Measurements from ENCODE around the gene LPP. TPM values are rescaled to one million over a fixed set of nuclear protein-coding genes. Genes with fewer than 3 reads are reported as not detected.

Gene LPP
- total and polyA plus RNA-seq, 2 donors from 2014 or later, result 6.7 to 233 TPM

GRCh38 chr3:188509316-188509715 lies 355.4 kb downstream of the LPP start:
- no peak for DNase-seq
- Histone ChIP-seq H3K4me1 (ENCODE audit: control insufficient read depth in 2 of 3, insufficient read depth in 2 of 3, low read depth in 1 of 3, low read length in 3 of 3) (no peaks in the 10 kb centered on the region), H3K36me3 (ENCODE audit: control insufficient read depth in 2 of 3, insufficient read depth in 3 of 3, low read length in 3 of 3) (no peaks in the 10 kb centered on the region), H3K9ac (ENCODE audit: low read length in 3 of 3) (no peak overlapping the region), H3K9me3 (ENCODE audit: control insufficient read depth in 2 of 3, insufficient read depth in 1 of 3, low read length in 3 of 3) (peaks cover 0 to 2% (median 0%) of the 10 kb centered on the region in 3 donors), H3K27ac (ENCODE audit: low read depth in 2 of 2, low read length in 2 of 2) (no peak overlapping the region), H3K4me3 (ENCODE audit: low read length in 3 of 3) (no peak overlapping the region), H3K27me3 (ENCODE audit: control insufficient read depth, insufficient read depth, low read length) (no peaks in the 10 kb centered on the region)
- no peak for TF ChIP-seq CTCF (IDR thresholded peaks at IDR 0.05; ENCODE audit: borderline replicate concordance, extremely low read depth, insufficient read depth)
- intact Hi-C loops (cut with DNase I), result no loop called here
- FAIRE-seq, result no peak

DNA sequence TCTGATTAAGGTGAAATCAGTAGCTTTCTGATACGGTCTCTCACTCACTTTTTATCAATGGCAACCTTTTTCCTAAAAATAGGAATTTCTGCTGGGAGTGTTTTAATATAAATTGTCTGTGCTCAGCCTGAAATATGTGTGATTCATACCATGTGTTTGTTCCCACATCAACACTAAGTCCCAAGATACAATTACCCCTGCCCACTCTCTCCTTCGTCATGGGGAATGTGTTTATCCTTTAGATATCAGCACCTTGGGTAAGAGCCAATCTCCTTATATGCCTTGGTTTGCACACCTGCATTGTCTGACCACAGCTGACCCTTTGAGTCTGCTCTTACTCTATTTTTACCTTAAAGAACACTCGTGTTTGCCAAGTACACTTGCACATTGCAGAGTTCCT lies 356.4 kb downstream of the LPP start:
- no peaks in the 10 kb centered on the region for H3K36me3 ChIP-seq (ENCODE audit: control insufficient read depth in 2 of 3, insufficient read depth in 3 of 3, low read length in 3 of 3)
- intact Hi-C loops (cut with DNase I), result no loop called here
- H3K9me3 ChIP-seq (ENCODE audit: control insufficient read depth in 2 of 3, insufficient read depth in 1 of 3, low read length in 3 of 3), result no peaks in the 10 kb centered on the region
- no peaks in the 10 kb centered on the region for H3K4me1 ChIP-seq (ENCODE audit: control insufficient read depth in 2 of 3, insufficient read depth in 2 of 3, low read depth in 1 of 3, low read length in 3 of 3)
- no peak overlapping the region for H3K9ac ChIP-seq (ENCODE audit: low read length in 3 of 3)
- FAIRE-seq (no peak), DNase-seq (no peak)
- no peak overlapping the region for H3K4me3 ChIP-seq (ENCODE audit: low read length in 3 of 3)
- no peak overlapping the region for H3K27ac ChIP-seq (ENCODE audit: low read depth in 2 of 2, low read length in 2 of 2)
- TF ChIP-seq CTCF (IDR thresholded peaks at IDR 0.05; ENCODE audit: borderline replicate concordance, extremely low read depth, insufficient read depth), result no peak
- no peaks in the 10 kb centered on the region for H3K27me3 ChIP-seq (ENCODE audit: control insufficient read depth, insufficient read depth, low read length)

- FAIRE-seq (no peak), DNase-seq (no peak)
- Histone ChIP-seq H3K27me3 (ENCODE audit: control insufficient read depth, insufficient read depth, low read length) (no peaks in the 10 kb centered on the region), H3K9me3 (ENCODE audit: control insufficient read depth in 2 of 3, insufficient read depth in 1 of 3, low read length in 3 of 3) (no peaks in the 10 kb centered on the region), H3K9ac (ENCODE audit: low read length in 3 of 3) (no peak overlapping the region), H3K4me3 (ENCODE audit: low read length in 3 of 3) (no peak overlapping the region), H3K4me1 (ENCODE audit: control insufficient read depth in 2 of 3, insufficient read depth in 2 of 3, low read depth in 1 of 3, low read length in 3 of 3) (no peaks in the 10 kb centered on the region), H3K27ac (ENCODE audit: low read depth in 2 of 2, low read length in 2 of 2) (no peak overlapping the region), H3K36me3 (ENCODE audit: control insufficient read depth in 2 of 3, insufficient read depth in 3 of 3, low read length in 3 of 3) (no peaks in the 10 kb centered on the region)
- intact Hi-C loops (cut with DNase I), result no loop called here
- no peak for TF ChIP-seq CTCF (IDR thresholded peaks at IDR 0.05; ENCODE audit: borderline replicate concordance, extremely low read depth, insufficient read depth)
Observed at GRCh38 chr3:188513662-188514328, 359.8 kb downstream of the LPP start.

DNA sequence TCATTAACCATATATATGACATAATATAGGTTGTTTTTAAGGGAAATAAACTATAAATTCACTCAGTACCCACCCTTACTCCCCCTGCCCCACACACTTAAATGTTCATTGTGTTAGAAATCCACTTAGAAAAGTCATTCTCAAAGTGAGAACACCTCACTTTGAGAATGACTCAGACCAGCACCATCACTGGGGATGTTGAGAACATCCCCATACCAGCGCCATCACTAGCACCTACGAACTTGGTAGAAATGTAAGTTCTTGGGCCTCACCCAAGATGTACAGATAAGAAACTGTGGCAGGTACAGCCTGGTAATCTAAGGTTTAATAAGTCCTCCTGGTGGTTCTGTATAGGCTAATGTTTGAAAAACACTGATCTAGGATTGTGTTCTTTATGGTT lies 362.6 kb downstream of the LPP start:
- DNase-seq (no peak), FAIRE-seq (no peak)
- Histone ChIP-seq H3K9me3 (ENCODE audit: control insufficient read depth in 2 of 3, insufficient read depth in 1 of 3, low read length in 3 of 3) (no peaks in the 10 kb centered on the region), H3K4me1 (ENCODE audit: control insufficient read depth in 2 of 3, insufficient read depth in 2 of 3, low read depth in 1 of 3, low read length in 3 of 3) (no peaks in the 10 kb centered on the region), H3K27me3 (ENCODE audit: control insufficient read depth, insufficient read depth, low read length) (no peaks in the 10 kb centered on the region), H3K4me3 (ENCODE audit: low read length in 3 of 3) (no peak overlapping the region), H3K27ac (ENCODE audit: low read depth in 2 of 2, low read length in 2 of 2) (no peak overlapping the region), H3K9ac (ENCODE audit: low read length in 3 of 3) (no peak overlapping the region), H3K36me3 (ENCODE audit: control insufficient read depth in 2 of 3, insufficient read depth in 3 of 3, low read length in 3 of 3) (no peaks in the 10 kb centered on the region)
- intact Hi-C loops (cut with DNase I), result no loop called here
- no peak for TF ChIP-seq CTCF (IDR thresholded peaks at IDR 0.05; ENCODE audit: borderline replicate concordance, extremely low read depth, insufficient read depth)

Measured in kidney (tissue), 14 donors.